Measurements from ENCODE around the gene DENND1B.
A peak's percentile ranks its signal among the peaks of the same experiment; 100 is the strongest.

Gene DENND1B

GRCh38 chr1:197778366-197778945 is 3.2 kb upstream of the DENND1B start:
- no peaks in the 10 kb centered on the region for H3K27me3 ChIP-seq (ENCODE audit: insufficient read depth, poor library complexity, severe bottlenecking)
- H3K4me1 ChIP-seq (ENCODE audit: insufficient read depth, poor library complexity, severe bottlenecking): peaks cover 45% of the 10 kb centered on the region
- no peaks in the 10 kb centered on the region for H3K36me3 ChIP-seq (ENCODE audit: low read depth)
- no peak overlapping the region for H3K4me3 ChIP-seq (ENCODE audit: severe bottlenecking)
- H3K9me3 ChIP-seq (ENCODE audit: severe bottlenecking): no peaks in the 10 kb centered on the region
- H3K27ac ChIP-seq (ENCODE audit: poor library complexity, severe bottlenecking): no peak overlapping the region
- DNase-seq (ENCODE audit: low spot score) (no peak), ATAC-seq (ENCODE audit: low read depth) (no peak)
- TF ChIP-seq CTCF (IDR thresholded peaks at IDR 0.05; ENCODE audit: poor library complexity, severe bottlenecking): no peak

- H3K27ac ChIP-seq (ENCODE audit: poor library complexity, severe bottlenecking): peak overlapping the region; percentile 85
- ATAC-seq (ENCODE audit: low read depth): peak; percentile 72
Observed at GRCh38 chr1:197776351-197777105, 1.2 kb upstream of the DENND1B start.

GRCh38 chr1:197774466-197775281 is 606 bp downstream of the DENND1B start:
- peak overlapping the region; percentile 85 for H3K27ac ChIP-seq (ENCODE audit: poor library complexity, severe bottlenecking)
- H3K4me3 ChIP-seq (ENCODE audit: severe bottlenecking): peak overlapping the region; percentile 70
- ATAC-seq (ENCODE audit: low read depth) (peak; percentile 42), DNase-seq (ENCODE audit: low spot score) (no peak)
- TF ChIP-seq CTCF (IDR thresholded peaks at IDR 0.05; ENCODE audit: poor library complexity, severe bottlenecking): no peak
- H3K9me3 ChIP-seq (ENCODE audit: severe bottlenecking): no peaks in the 10 kb centered on the region
- no peaks in the 10 kb centered on the region for H3K27me3 ChIP-seq (ENCODE audit: insufficient read depth, poor library complexity, severe bottlenecking)
- peaks cover 37% of the 10 kb centered on the region for H3K4me1 ChIP-seq (ENCODE audit: insufficient read depth, poor library complexity, severe bottlenecking)
- H3K36me3 ChIP-seq (ENCODE audit: low read depth): peaks cover 17% of the 10 kb centered on the region

More at GRCh38 chr1:197776351-197777105, 1.2 kb upstream of the DENND1B start:
- DNase-seq (ENCODE audit: low spot score): no peak
- Histone ChIP-seq H3K4me3 (ENCODE audit: severe bottlenecking) (no peak overlapping the region), H3K27me3 (ENCODE audit: insufficient read depth, poor library complexity, severe bottlenecking) (no peaks in the 10 kb centered on the region), H3K9me3 (ENCODE audit: severe bottlenecking) (no peaks in the 10 kb centered on the region), H3K4me1 (ENCODE audit: insufficient read depth, poor library complexity, severe bottlenecking) (peaks cover 34% of the 10 kb centered on the region), H3K36me3 (ENCODE audit: low read depth) (peaks cover 7% of the 10 kb centered on the region)
- TF ChIP-seq CTCF (IDR thresholded peaks at IDR 0.05; ENCODE audit: poor library complexity, severe bottlenecking): no peak

GRCh38 chr1:197773856-197774255 is 1.4 kb downstream of the DENND1B start:
- no peak for TF ChIP-seq CTCF (IDR thresholded peaks at IDR 0.05; ENCODE audit: poor library complexity, severe bottlenecking)
- Histone ChIP-seq H3K36me3 (ENCODE audit: low read depth) (peaks cover 17% of the 10 kb centered on the region), H3K4me3 (ENCODE audit: severe bottlenecking) (peak overlapping the region; percentile 70), H3K4me1 (ENCODE audit: insufficient read depth, poor library complexity, severe bottlenecking) (peaks cover 37% of the 10 kb centered on the region), H3K27ac (ENCODE audit: poor library complexity, severe bottlenecking) (peak overlapping the region; percentile 85), H3K9me3 (ENCODE audit: severe bottlenecking) (no peaks in the 10 kb centered on the region), H3K27me3 (ENCODE audit: insufficient read depth, poor library complexity, severe bottlenecking) (no peaks in the 10 kb centered on the region)
- ATAC-seq (ENCODE audit: low read depth): no peak
- DNase-seq (ENCODE audit: low spot score): no peak
